DND-41 (cell line): ENCODE results near the gene FGR.

Experiments used
- CTCF ChIP-seq: IDR thresholded peaks from 2 replicates; pipeline ENCODE4 v1.5.1; 2012; ENCODE audit warnings: borderline replicate concordance, low read length, moderate library complexity, mild to moderate bottlenecking; ENCODE audit not compliant: poor library complexity, severe bottlenecking; ENCODE audit errors: extremely low read depth
- EZH2 ChIP-seq: IDR thresholded peaks from 3 replicates; pipeline ENCODE4 v1.6.1; 2012; ENCODE audit warnings: borderline replicate concordance, low read depth, mild to moderate bottlenecking, moderate library complexity, low read length, inconsistent platforms; ENCODE audit not compliant: severe bottlenecking

- TF ChIP-seq CTCF = no peak
- no peak for TF ChIP-seq EZH2
These were observed 44.0 kb downstream of the FGR start for GRCh38 chr1:27590917-27591508.
